ENCODE results near the gene BFSP2.

Gene BFSP2

DNA sequence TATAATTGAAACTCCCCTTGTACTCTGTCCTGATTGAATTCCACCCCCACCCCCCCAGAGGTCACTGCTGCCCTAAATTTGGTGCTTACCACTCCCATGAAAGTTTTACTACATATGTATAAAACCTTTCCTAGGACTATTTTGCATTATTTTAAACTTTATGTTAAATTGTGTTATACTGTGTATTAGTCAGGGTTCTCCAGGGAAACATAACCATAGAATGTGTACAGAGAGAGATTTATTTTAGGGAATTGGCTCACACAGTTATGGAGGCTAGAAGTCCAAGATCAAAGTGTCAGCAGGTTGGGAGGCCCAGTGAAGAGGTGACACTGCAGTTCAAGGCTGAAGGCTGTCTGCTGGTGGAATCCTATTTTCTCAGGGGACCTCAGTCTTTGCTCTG lies 29.2 kb downstream of the BFSP2 start:
- Histone ChIP-seq H3K9me2 (replicated peaks; ENCODE audit: insufficient read depth, low read length) (no peaks in the 10 kb centered on the region), H3K9me3 (replicated peaks; ENCODE audit: insufficient read depth, low read length) (no peaks in the 10 kb centered on the region), H3K4me3 (ENCODE audit: low read length) (no peak overlapping the region), H3K79me2 (ENCODE audit: low read length) (no peaks in the 10 kb centered on the region), H3K9ac (ENCODE audit: low read length) (no peak overlapping the region), H3K27me3 (replicated peaks; ENCODE audit: insufficient read depth, low read length) (no peaks in the 10 kb centered on the region), H3K4me1 (ENCODE audit: low read length) (peaks cover 8% of the 10 kb centered on the region), H3K4me2 (ENCODE audit: low read depth, low read length) (no peak overlapping the region), H2AFZ (ENCODE audit: low read length) (no peak overlapping the region), H3K36me3 (replicated peaks; ENCODE audit: insufficient read depth, low read length) (no peaks in the 10 kb centered on the region), H3F3A (ENCODE audit: insufficient read depth, low read length) (0 out of 2 replicates have a peak, but pooled peaks cover 6% of the 10 kb centered on the region), H3K27ac (ENCODE audit: low read length) (no peak overlapping the region), H4K20me1 (ENCODE audit: insufficient read depth, low read length) (no peaks in the 10 kb centered on the region)
- TF ChIP-seq, protein P1, sequence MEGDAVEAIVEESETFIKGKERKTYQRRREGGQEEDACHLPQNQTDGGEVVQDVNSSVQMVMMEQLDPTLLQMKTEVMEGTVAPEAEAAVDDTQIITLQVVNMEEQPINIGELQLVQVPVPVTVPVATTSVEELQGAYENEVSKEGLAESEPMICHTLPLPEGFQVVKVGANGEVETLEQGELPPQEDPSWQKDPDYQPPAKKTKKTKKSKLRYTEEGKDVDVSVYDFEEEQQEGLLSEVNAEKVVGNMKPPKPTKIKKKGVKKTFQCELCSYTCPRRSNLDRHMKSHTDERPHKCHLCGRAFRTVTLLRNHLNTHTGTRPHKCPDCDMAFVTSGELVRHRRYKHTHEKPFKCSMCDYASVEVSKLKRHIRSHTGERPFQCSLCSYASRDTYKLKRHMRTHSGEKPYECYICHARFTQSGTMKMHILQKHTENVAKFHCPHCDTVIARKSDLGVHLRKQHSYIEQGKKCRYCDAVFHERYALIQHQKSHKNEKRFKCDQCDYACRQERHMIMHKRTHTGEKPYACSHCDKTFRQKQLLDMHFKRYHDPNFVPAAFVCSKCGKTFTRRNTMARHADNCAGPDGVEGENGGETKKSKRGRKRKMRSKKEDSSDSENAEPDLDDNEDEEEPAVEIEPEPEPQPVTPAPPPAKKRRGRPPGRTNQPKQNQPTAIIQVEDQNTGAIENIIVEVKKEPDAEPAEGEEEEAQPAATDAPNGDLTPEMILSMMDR (IDR thresholded peaks at IDR 0.05; ENCODE audit: low read length): peak; percentile 15
- TF ChIP-seq EZH2 (optimal IDR thresholded peaks at IDR 0.05; ENCODE audit: low read depth, low read length): no peak
- no peak for TF ChIP-seq EZH2phosphoT487 (IDR thresholded peaks at IDR 0.05; ENCODE audit: low read length)
- DNase-seq: no peak

- no peaks in the 10 kb centered on the region for H3K36me3 ChIP-seq (replicated peaks; ENCODE audit: insufficient read depth, low read length)
- no peak overlapping the region for H2AFZ ChIP-seq (ENCODE audit: low read length)
- DNase-seq: no peak
- no peaks in the 10 kb centered on the region for H3K9me2 ChIP-seq (replicated peaks; ENCODE audit: insufficient read depth, low read length)
- H3K27me3 ChIP-seq (replicated peaks; ENCODE audit: insufficient read depth, low read length): no peaks in the 10 kb centered on the region
- H4K20me1 ChIP-seq (ENCODE audit: insufficient read depth, low read length): no peaks in the 10 kb centered on the region
- H3K4me2 ChIP-seq (ENCODE audit: low read depth, low read length): no peak overlapping the region
- no peak overlapping the region for H3K27ac ChIP-seq (ENCODE audit: low read length)
- TF ChIP-seq EZH2phosphoT487 (IDR thresholded peaks at IDR 0.05; ENCODE audit: low read length) (no peak), EZH2 (optimal IDR thresholded peaks at IDR 0.05; ENCODE audit: low read depth, low read length) (no peak)
- TF ChIP-seq, protein P1 (IDR thresholded peaks at IDR 0.05; ENCODE audit: low read length): no peak
- H3K4me3 ChIP-seq (ENCODE audit: low read length): no peak overlapping the region
- H3K9me3 ChIP-seq (replicated peaks; ENCODE audit: insufficient read depth, low read length): no peaks in the 10 kb centered on the region
- no peaks in the 10 kb centered on the region for H3K79me2 ChIP-seq (ENCODE audit: low read length)
- H3K9ac ChIP-seq (ENCODE audit: low read length): no peak overlapping the region
- peaks cover 31% of the 10 kb centered on the region for H3K4me1 ChIP-seq (ENCODE audit: low read length)
- peaks cover 17% of the 10 kb centered on the region for H3F3A ChIP-seq (ENCODE audit: insufficient read depth, low read length)
These were observed 39.7 kb downstream of the BFSP2 start for GRCh38 chr3:133439563-133439962.

GRCh38 chr3:133440652-133441051 lies 40.8 kb downstream of the BFSP2 start:
- H3K27ac ChIP-seq (ENCODE audit: low read length): no peak overlapping the region
- H3K9me3 ChIP-seq (replicated peaks; ENCODE audit: insufficient read depth, low read length): no peaks in the 10 kb centered on the region
- TF ChIP-seq, protein P1 (IDR thresholded peaks at IDR 0.05; ENCODE audit: low read length): no peak
- no peak for TF ChIP-seq EZH2phosphoT487 (IDR thresholded peaks at IDR 0.05; ENCODE audit: low read length)
- TF ChIP-seq EZH2 (optimal IDR thresholded peaks at IDR 0.05; ENCODE audit: low read depth, low read length): no peak
- H3K4me2 ChIP-seq (ENCODE audit: low read depth, low read length): no peak overlapping the region
- H3K79me2 ChIP-seq (ENCODE audit: low read length): no peaks in the 10 kb centered on the region
- H2AFZ ChIP-seq (ENCODE audit: low read length): no peak overlapping the region
- H3K36me3 ChIP-seq (replicated peaks; ENCODE audit: insufficient read depth, low read length): no peaks in the 10 kb centered on the region
- no peak overlapping the region for H3K9ac ChIP-seq (ENCODE audit: low read length)
- peaks cover 28% of the 10 kb centered on the region for H3F3A ChIP-seq (ENCODE audit: insufficient read depth, low read length)
- no peak overlapping the region for H3K4me3 ChIP-seq (ENCODE audit: low read length)
- H3K9me2 ChIP-seq (replicated peaks; ENCODE audit: insufficient read depth, low read length): no peaks in the 10 kb centered on the region
- no peak for DNase-seq
- H4K20me1 ChIP-seq (ENCODE audit: insufficient read depth, low read length): no peaks in the 10 kb centered on the region
- H3K4me1 ChIP-seq (ENCODE audit: low read length): peaks cover 42% of the 10 kb centered on the region
- H3K27me3 ChIP-seq (replicated peaks; ENCODE audit: insufficient read depth, low read length): no peaks in the 10 kb centered on the region

Data from MM.1S (cell line).